ENCODE data around the gene FBXO15.

DNA sequence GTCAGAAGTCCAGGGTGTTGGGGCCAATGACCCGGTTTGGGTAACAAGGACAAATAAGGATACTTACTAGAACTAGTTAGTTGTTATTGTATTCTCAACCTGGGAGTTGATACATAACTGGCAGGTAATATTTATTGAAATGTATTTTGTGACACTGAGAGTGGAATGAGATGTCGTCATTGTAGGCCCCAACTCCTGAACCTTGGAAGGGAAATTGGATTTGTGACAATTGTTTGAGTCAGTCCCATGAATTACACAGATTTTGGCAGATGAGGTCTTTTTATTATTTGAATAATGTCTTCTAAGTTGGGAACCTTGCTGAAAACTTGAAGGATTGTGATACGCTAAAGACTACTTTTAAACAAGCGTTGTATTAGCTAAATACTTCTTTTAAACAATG lies 5.7 kb upstream of the FBXO15 start:
- TF ChIP-seq, protein P1, sequence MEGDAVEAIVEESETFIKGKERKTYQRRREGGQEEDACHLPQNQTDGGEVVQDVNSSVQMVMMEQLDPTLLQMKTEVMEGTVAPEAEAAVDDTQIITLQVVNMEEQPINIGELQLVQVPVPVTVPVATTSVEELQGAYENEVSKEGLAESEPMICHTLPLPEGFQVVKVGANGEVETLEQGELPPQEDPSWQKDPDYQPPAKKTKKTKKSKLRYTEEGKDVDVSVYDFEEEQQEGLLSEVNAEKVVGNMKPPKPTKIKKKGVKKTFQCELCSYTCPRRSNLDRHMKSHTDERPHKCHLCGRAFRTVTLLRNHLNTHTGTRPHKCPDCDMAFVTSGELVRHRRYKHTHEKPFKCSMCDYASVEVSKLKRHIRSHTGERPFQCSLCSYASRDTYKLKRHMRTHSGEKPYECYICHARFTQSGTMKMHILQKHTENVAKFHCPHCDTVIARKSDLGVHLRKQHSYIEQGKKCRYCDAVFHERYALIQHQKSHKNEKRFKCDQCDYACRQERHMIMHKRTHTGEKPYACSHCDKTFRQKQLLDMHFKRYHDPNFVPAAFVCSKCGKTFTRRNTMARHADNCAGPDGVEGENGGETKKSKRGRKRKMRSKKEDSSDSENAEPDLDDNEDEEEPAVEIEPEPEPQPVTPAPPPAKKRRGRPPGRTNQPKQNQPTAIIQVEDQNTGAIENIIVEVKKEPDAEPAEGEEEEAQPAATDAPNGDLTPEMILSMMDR (conservative IDR thresholded peaks at IDR 0.05 in 1 of 2, IDR thresholded peaks at IDR 0.05 in 1 of 2; ENCODE audit: low read depth in 1 of 2, low read length in 2 of 2), result no peak
- TF ChIP-seq EZH2 (IDR thresholded peaks at IDR 0.05; ENCODE audit: low read length, missing control alignments), result no peak

Measured in fibroblast of lung (primary cell).